ENCODE measurements around the gene ARHGEF39.

- TF ChIP-seq CTCF (IDR thresholded peaks at IDR 0.05; ENCODE audit: low read length) (no peak), EZH2 (optimal IDR thresholded peaks at IDR 0.05; ENCODE audit: low read depth, low read length) (no peak)
These were observed 43.2 kb upstream of the ARHGEF39 start for GRCh38 chr9:35708146-35708545.

All from MM.1S (cell line).